BLaER1 treated with 17β-estradiol and CSF1 and Interleukin-3, amounts not matched to agents 10 nM and 100 nM (cell line): ENCODE data around the gene LNPK.

Experiments
- H3K27ac ChIP-seq, 11 experiments: shearing (Covaris generic); formaldehyde crosslinking; 2 replicates each; pipeline ENCODE4 v1.8.1; 2022
- H3K27me3 ChIP-seq, 11 experiments: shearing (Covaris generic); formaldehyde crosslinking; 2 replicates each; pipeline ENCODE4 v1.8.1; 2022
- H3K36me3 ChIP-seq, 11 experiments: shearing (Covaris generic); formaldehyde crosslinking; 2 replicates each; pipeline ENCODE4 v1.8.1; 2022
- H3K4me1 ChIP-seq, 10 experiments: shearing (Covaris generic); formaldehyde crosslinking; 2 replicates each; pipeline ENCODE4 v1.8.1; 2022
- H3K4me2 ChIP-seq, 11 experiments: shearing (Covaris generic); formaldehyde crosslinking; 2 replicates each; pipeline ENCODE4 v1.8.1; 2022
- H3K4me3 ChIP-seq, 10 experiments: shearing (Covaris generic); formaldehyde crosslinking; 2 replicates each; pipeline ENCODE4 v1.8.1; 2022
- H3K9ac ChIP-seq, 11 experiments: shearing (Covaris generic); formaldehyde crosslinking; 2 replicates each; pipeline ENCODE4 v1.8.1; 2022
- H3K9me3 ChIP-seq, 11 experiments: shearing (Covaris generic); formaldehyde crosslinking; replicated peaks in 1 of 11; 2 replicates each; pipeline ENCODE4 v1.8.1; 2022
- H4K20me1 ChIP-seq, 11 experiments: shearing (Covaris generic); formaldehyde crosslinking; 2 replicates each; pipeline ENCODE4 v1.8.1; 2022
- Cebpa-rat ChIP-seq, 11 experiments: shearing (Covaris generic); IDR thresholded peaks; 2 replicates each; pipeline ENCODE4 v1.8.1; 2022

Gene LNPK

GRCh38 chr2:175877845-175878544 is 124.1 kb downstream of the LNPK start:
- Histone ChIP-seq H4K20me1 (no peaks in the 10 kb centered on the region), H3K27me3 (no peaks in the 10 kb centered on the region), H3K36me3 (no peaks in the 10 kb centered on the region), H3K9me3 (no peaks in the 10 kb centered on the region), H3K4me2 (no peak overlapping the region), H3K4me1 (peaks cover 0 to 5% (median 0%) of the 10 kb centered on the region in 10 experiments; a peak in 2 of 20 replicates), H3K9ac (no peak overlapping the region), H3K27ac (no peak overlapping the region), H3K4me3 (no peak overlapping the region)
- TF ChIP-seq Cebpa-rat (IDR thresholded peaks at IDR 0.05), result no peak

- no peak for TF ChIP-seq Cebpa-rat (IDR thresholded peaks at IDR 0.05)
- H3K4me3 ChIP-seq, result no peak overlapping the region
- H3K9ac ChIP-seq, result no peak overlapping the region
- no peak overlapping the region for H3K27ac ChIP-seq
- no peak overlapping the region for H3K4me2 ChIP-seq
- H3K4me1 ChIP-seq, result peaks cover 0 to 5% (median 0%) of the 10 kb centered on the region in 10 experiments; a peak in 2 of 20 replicates
- no peaks in the 10 kb centered on the region for H3K36me3 ChIP-seq
- H4K20me1 ChIP-seq, result no peaks in the 10 kb centered on the region
- no peaks in the 10 kb centered on the region for H3K27me3 ChIP-seq
- no peaks in the 10 kb centered on the region for H3K9me3 ChIP-seq
These were observed 127.8 kb downstream of the LNPK start for GRCh38 chr2:175874291-175874690.
